Measurements from ENCODE around the gene STRIP2.
"Not testable (repeated sequence)": the region's sequence is repeated elsewhere in the genome, so short reads cannot be mapped to it uniquely, and the experiment has no call there.

DNA sequence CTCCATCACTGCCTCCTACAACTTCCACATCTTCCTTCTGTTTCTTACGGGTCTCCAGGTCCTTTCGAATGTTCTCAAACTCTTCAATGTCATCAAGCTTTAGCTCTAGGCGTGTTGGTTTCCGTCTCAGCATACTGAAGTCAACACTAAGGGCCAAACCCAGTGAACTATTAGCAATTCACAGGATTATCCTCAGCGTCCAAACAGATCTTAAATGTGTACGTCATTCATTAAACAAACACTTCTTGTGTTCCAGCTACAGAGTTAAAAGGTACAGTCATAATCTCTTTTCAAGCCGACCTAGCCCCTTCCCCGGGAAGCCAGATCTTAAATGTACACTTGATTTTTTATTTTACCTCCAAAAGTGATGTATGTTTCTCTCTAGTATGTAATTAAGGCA, 24.0 kb upstream of the STRIP2 start:
- TF ChIP-seq, protein P1, sequence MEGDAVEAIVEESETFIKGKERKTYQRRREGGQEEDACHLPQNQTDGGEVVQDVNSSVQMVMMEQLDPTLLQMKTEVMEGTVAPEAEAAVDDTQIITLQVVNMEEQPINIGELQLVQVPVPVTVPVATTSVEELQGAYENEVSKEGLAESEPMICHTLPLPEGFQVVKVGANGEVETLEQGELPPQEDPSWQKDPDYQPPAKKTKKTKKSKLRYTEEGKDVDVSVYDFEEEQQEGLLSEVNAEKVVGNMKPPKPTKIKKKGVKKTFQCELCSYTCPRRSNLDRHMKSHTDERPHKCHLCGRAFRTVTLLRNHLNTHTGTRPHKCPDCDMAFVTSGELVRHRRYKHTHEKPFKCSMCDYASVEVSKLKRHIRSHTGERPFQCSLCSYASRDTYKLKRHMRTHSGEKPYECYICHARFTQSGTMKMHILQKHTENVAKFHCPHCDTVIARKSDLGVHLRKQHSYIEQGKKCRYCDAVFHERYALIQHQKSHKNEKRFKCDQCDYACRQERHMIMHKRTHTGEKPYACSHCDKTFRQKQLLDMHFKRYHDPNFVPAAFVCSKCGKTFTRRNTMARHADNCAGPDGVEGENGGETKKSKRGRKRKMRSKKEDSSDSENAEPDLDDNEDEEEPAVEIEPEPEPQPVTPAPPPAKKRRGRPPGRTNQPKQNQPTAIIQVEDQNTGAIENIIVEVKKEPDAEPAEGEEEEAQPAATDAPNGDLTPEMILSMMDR (IDR thresholded peaks at IDR 0.05 in 4 of 5, conservative IDR thresholded peaks at IDR 0.05 in 1 of 5), result not testable (repeated sequence)
- TF ChIP-seq POLR2A (IDR thresholded peaks at IDR 0.05), result not testable (repeated sequence)

Data from gastrocnemius medialis (tissue), 4 donors.